Vagina (tissue), 2 donors: ENCODE measurements around the gene CACNB2.

ENCODE experiments used
- CTCF ChIP-seq, 3 experiments: fragments of 450-650 bp in 2 of 3; fragments of 200-600 bp in 1 of 3; sonication (generic) in 1 of 3; IDR thresholded peaks; one replicate each; pipeline ENCODE4 v1.5.1; 2017 to 2019; ENCODE audit warnings: antibody characterized with exemption in 3 of 3, mild to moderate bottlenecking in 2 of 3, moderate library complexity in 2 of 3
- POLR2A ChIP-seq, 2 donors: fragments of 450-650 bp; IDR thresholded peaks; one replicate each; pipeline ENCODE4 v1.6.1; 2017; ENCODE audit warnings: antibody characterized with exemption in 2 of 2, mild to moderate bottlenecking in 2 of 2, moderate library complexity in 2 of 2

- TF ChIP-seq CTCF (IDR thresholded peaks at IDR 0.05) (no peak), POLR2A (IDR thresholded peaks at IDR 0.05) (no peak)
These were observed 432.8 kb downstream of the CACNB2 start for GRCh38 chr10:18572959-18573561.
